GM21515 (cell line): ENCODE data around the gene TNFRSF14.
"Not testable (repeated sequence)": the region's sequence is repeated elsewhere in the genome, so short reads cannot be mapped to it uniquely, and the experiment has no call there.

Experiments
- ATAC-seq: cut with Tn5 transposase; IDR thresholded peaks from one replicate; pipeline ENCODE4 v1.9.1; 2021; ENCODE audit not compliant: unreplicated experiment

TNFRSF14 gene

GRCh38 chr1:2553076-2553475, 3.1 kb upstream of the TNFRSF14 start:
- ATAC-seq, result not testable (repeated sequence)

- ATAC-seq, result no peak
Observed at GRCh38 chr1:2553871-2554620, 2.1 kb upstream of the TNFRSF14 start.

- no peak for ATAC-seq
Observed at GRCh38 chr1:2554621-2555387, 1.4 kb upstream of the TNFRSF14 start.

GRCh38 chr1:2555634-2556276, 416 bp upstream of the TNFRSF14 start:
- no peak for ATAC-seq

- no peak for ATAC-seq
Observed at GRCh38 chr1:2556678-2557481, 709 bp downstream of the TNFRSF14 start.

GRCh38 chr1:2557482-2558400, 1.6 kb downstream of the TNFRSF14 start:
- no peak for ATAC-seq

- ATAC-seq, result no peak
Observed at GRCh38 chr1:2558420-2558819, 2.2 kb downstream of the TNFRSF14 start.

GRCh38 chr1:2558861-2559260, 2.7 kb downstream of the TNFRSF14 start:
- ATAC-seq, result no peak

- no peak for ATAC-seq
Observed at GRCh38 chr1:2559509-2560298, 3.5 kb downstream of the TNFRSF14 start.

- ATAC-seq, result no peak
Observed at GRCh38 chr1:2560299-2561073, 4.3 kb downstream of the TNFRSF14 start.

- ATAC-seq, result no peak
Observed at GRCh38 chr1:2561446-2561845, 5.3 kb downstream of the TNFRSF14 start.

GRCh38 chr1:2561898-2562895, 6.0 kb downstream of the TNFRSF14 start:
- no peak for ATAC-seq

- no peak for ATAC-seq
Observed at GRCh38 chr1:2563205-2563604, 7.0 kb downstream of the TNFRSF14 start.

GRCh38 chr1:2564006-2564814, 8.0 kb downstream of the TNFRSF14 start:
- no peak for ATAC-seq

- ATAC-seq, result no peak
Observed at GRCh38 chr1:2564815-2565374, 8.7 kb downstream of the TNFRSF14 start.
